BLaER1 (cell line): ENCODE results near the gene DDR2.

Source experiments
- H3K27ac ChIP-seq: shearing (Covaris generic); formaldehyde crosslinking; 2 replicates; pipeline ENCODE4 v1.8.1; 2022
- H3K27me3 ChIP-seq: shearing (Covaris generic); formaldehyde crosslinking; 2 replicates; pipeline ENCODE4 v1.8.1; 2022
- H3K36me3 ChIP-seq: shearing (Covaris generic); formaldehyde crosslinking; 2 replicates; pipeline ENCODE4 v1.8.1; 2022
- H3K4me1 ChIP-seq: shearing (Covaris generic); formaldehyde crosslinking; 2 replicates; pipeline ENCODE4 v1.8.1; 2022
- H3K4me2 ChIP-seq: shearing (Covaris generic); formaldehyde crosslinking; 2 replicates; pipeline ENCODE4 v1.8.1; 2022
- H3K4me3 ChIP-seq: shearing (Covaris generic); formaldehyde crosslinking; 2 replicates; pipeline ENCODE4 v1.8.1; 2022
- H3K9ac ChIP-seq: shearing (Covaris generic); formaldehyde crosslinking; 2 replicates; pipeline ENCODE4 v1.8.1; 2022
- H3K9me3 ChIP-seq: shearing (Covaris generic); formaldehyde crosslinking; 2 replicates; pipeline ENCODE4 v1.8.1; 2022
- H4K20me1 ChIP-seq: shearing (Covaris generic); formaldehyde crosslinking; 2 replicates; pipeline ENCODE4 v1.8.1; 2022
- Cebpa-rat ChIP-seq: shearing (Covaris generic); IDR thresholded peaks from 2 replicates; pipeline ENCODE4 v1.8.1; 2022

The DDR2 gene

GRCh38 chr1:162605225-162605927 lies 26.9 kb upstream of the DDR2 start:
- H3K36me3 ChIP-seq: peaks cover 21% of the 10 kb centered on the region

DNA sequence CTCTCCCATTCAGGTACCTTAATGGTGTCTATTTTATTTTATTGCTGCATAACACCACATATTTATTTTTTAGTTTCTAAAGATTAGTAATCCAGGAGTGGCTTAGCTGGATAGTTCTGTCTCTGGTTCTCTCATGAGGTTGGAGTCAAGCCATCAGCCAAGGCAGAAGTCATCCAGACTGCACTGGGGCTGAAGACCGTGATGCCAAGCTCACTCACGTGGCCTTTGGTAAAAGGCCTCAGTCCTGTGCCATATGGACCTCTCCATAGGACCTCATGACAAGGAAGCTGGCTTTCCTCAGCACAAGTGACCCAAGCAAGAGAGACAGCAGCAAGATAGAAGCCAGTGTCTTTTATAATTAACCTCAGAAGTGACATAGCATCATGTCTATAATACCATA lies 23.0 kb upstream of the DDR2 start:
- Histone ChIP-seq H3K27ac (no peak overlapping the region), H3K36me3 (no peaks in the 10 kb centered on the region), H3K4me1 (no peaks in the 10 kb centered on the region), H3K9me3 (no peaks in the 10 kb centered on the region), H3K4me2 (no peak overlapping the region), H4K20me1 (no peaks in the 10 kb centered on the region), H3K4me3 (no peak overlapping the region), H3K27me3 (no peaks in the 10 kb centered on the region), H3K9ac (no peak overlapping the region)
- TF ChIP-seq Cebpa-rat: no peak

More at GRCh38 chr1:162605225-162605927, 26.9 kb upstream of the DDR2 start:
- TF ChIP-seq Cebpa-rat: no peak
- no peaks in the 10 kb centered on the region for H4K20me1 ChIP-seq
- no peak overlapping the region for H3K27ac ChIP-seq
- no peaks in the 10 kb centered on the region for H3K9me3 ChIP-seq
- no peaks in the 10 kb centered on the region for H3K4me1 ChIP-seq
- no peak overlapping the region for H3K4me2 ChIP-seq
- no peak overlapping the region for H3K9ac ChIP-seq
- H3K4me3 ChIP-seq: no peak overlapping the region
- no peaks in the 10 kb centered on the region for H3K27me3 ChIP-seq

- Histone ChIP-seq H3K9ac (no peak overlapping the region), H3K4me3 (no peak overlapping the region), H3K36me3 (no peaks in the 10 kb centered on the region; the same call in 1 of the 2 replicates), H3K9me3 (peaks cover 15% of the 10 kb centered on the region), H3K4me2 (no peak overlapping the region), H3K27me3 (no peaks in the 10 kb centered on the region), H3K27ac (no peak overlapping the region), H4K20me1 (no peaks in the 10 kb centered on the region), H3K4me1 (no peaks in the 10 kb centered on the region)
- TF ChIP-seq Cebpa-rat: no peak
Observed at GRCh38 chr1:162612606-162613400, 19.5 kb upstream of the DDR2 start.

DNA sequence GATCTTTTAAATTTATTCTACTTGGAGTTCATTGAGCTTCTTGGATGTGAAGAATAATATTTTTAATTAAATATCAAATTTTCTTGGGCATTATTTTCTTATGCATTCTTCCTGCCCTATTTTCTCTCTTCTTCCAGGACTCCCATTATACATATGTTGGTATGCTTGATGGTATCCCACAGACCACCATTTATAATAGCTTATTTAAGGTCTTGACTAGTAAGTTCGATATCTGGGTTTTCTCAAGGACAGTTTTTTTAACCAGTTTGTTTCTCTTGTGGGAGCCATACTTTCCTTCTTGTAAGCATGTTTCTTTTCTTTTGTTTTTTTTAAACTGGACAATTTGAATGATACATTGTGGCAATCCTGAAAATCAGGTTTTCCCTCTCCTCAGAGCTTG lies 15.4 kb upstream of the DDR2 start:
- Histone ChIP-seq H3K4me3 (no peak overlapping the region), H3K27me3 (no peaks in the 10 kb centered on the region), H3K9me3 (peaks cover 16% of the 10 kb centered on the region), H3K27ac (no peak overlapping the region), H3K4me1 (no peaks in the 10 kb centered on the region), H3K4me2 (no peak overlapping the region), H3K36me3 (no peaks in the 10 kb centered on the region; the same call in 1 of the 2 replicates), H4K20me1 (no peaks in the 10 kb centered on the region), H3K9ac (no peak overlapping the region)
- TF ChIP-seq Cebpa-rat: no peak

DNA sequence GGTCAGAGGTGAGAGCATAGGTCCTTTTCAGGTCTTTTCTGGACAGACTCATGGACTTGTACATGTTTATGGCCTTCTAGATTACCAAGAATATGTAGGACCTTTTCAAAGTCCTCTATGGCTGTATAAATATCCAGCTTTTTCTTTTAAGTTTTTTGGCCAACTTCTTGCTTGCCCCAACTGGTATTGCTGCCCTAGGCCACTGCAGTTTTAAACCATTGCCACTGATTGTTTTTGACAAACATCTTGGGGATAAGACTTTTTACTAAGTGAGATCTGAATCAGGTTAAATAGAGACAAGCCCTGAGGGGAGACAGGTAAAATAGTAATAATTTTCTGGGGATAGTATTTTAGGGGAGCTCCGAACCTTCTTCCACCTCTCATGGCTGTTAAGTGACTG lies 14.8 kb upstream of the DDR2 start:
- H4K20me1 ChIP-seq: no peaks in the 10 kb centered on the region
- no peak for TF ChIP-seq Cebpa-rat
- no peak overlapping the region for H3K4me3 ChIP-seq
- peaks cover 16% of the 10 kb centered on the region for H3K9me3 ChIP-seq
- H3K27ac ChIP-seq: no peak overlapping the region
- H3K36me3 ChIP-seq: no peaks in the 10 kb centered on the region; the same call in 1 of the 2 replicates
- H3K27me3 ChIP-seq: no peaks in the 10 kb centered on the region
- H3K4me2 ChIP-seq: no peak overlapping the region
- no peak overlapping the region for H3K9ac ChIP-seq
- no peaks in the 10 kb centered on the region for H3K4me1 ChIP-seq

- Histone ChIP-seq H3K9ac (no peak overlapping the region), H3K36me3 (no peaks in the 10 kb centered on the region; the same call in 1 of the 2 replicates), H3K27ac (no peak overlapping the region), H3K4me3 (no peak overlapping the region), H3K9me3 (peaks cover 16% of the 10 kb centered on the region), H4K20me1 (no peaks in the 10 kb centered on the region), H3K4me1 (no peaks in the 10 kb centered on the region), H3K27me3 (no peaks in the 10 kb centered on the region), H3K4me2 (no peak overlapping the region)
- no peak for TF ChIP-seq Cebpa-rat
Observed at GRCh38 chr1:162619076-162619475, 13.2 kb upstream of the DDR2 start.

DNA sequence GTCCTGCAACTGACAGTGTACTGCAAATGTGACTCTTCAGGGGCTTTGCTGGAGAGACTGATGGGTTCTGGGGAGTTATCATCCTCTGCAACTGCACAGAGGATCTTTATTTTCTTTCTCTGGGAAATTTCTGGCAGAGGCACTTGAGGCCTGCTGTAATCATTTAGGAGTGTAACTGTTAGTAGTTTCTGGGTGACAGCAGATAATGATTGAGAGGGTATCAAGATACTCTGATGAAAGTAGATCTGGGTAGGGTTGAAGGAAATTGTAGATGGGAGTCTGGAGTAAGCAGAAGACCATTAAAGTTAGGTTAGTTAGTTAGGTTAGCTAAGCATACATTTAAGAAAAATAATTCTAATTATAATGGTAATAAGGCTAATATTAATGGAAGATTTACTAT lies 11.0 kb upstream of the DDR2 start:
- no peak overlapping the region for H3K4me3 ChIP-seq
- H3K36me3 ChIP-seq: no peaks in the 10 kb centered on the region; the same call in 1 of the 2 replicates
- peaks cover 16% of the 10 kb centered on the region for H3K9me3 ChIP-seq
- no peak for TF ChIP-seq Cebpa-rat
- no peaks in the 10 kb centered on the region for H3K4me1 ChIP-seq
- H3K9ac ChIP-seq: no peak overlapping the region
- no peaks in the 10 kb centered on the region for H4K20me1 ChIP-seq
- no peaks in the 10 kb centered on the region for H3K27me3 ChIP-seq
- no peak overlapping the region for H3K4me2 ChIP-seq
- no peak overlapping the region for H3K27ac ChIP-seq

DNA sequence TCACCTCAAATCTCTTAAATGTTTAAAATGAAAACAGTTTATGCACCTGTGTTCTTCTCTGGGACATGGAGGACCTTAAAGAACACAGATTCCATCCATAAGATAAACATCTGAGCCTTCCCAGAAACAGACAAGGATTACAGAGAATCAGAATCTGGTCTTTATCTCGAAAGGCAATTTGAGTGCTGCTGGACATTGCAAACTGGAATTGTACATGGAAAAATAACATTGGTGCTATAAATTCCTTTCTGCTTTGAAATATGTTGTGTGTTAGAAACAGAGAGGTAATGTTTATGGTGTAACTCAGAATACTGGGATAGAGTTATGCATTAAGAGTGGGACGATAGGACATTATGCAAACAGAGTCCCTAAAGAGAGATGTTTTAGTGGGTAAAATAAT lies 6.6 kb upstream of the DDR2 start:
- TF ChIP-seq Cebpa-rat: no peak
- H3K4me3 ChIP-seq: no peak overlapping the region
- H3K27ac ChIP-seq: no peak overlapping the region
- no peak overlapping the region for H3K4me2 ChIP-seq
- no peak overlapping the region for H3K9ac ChIP-seq
- no peaks in the 10 kb centered on the region for H3K9me3 ChIP-seq
- no peaks in the 10 kb centered on the region for H3K4me1 ChIP-seq
- no peaks in the 10 kb centered on the region for H3K27me3 ChIP-seq
- no peaks in the 10 kb centered on the region for H4K20me1 ChIP-seq
- H3K36me3 ChIP-seq: no peaks in the 10 kb centered on the region

DNA sequence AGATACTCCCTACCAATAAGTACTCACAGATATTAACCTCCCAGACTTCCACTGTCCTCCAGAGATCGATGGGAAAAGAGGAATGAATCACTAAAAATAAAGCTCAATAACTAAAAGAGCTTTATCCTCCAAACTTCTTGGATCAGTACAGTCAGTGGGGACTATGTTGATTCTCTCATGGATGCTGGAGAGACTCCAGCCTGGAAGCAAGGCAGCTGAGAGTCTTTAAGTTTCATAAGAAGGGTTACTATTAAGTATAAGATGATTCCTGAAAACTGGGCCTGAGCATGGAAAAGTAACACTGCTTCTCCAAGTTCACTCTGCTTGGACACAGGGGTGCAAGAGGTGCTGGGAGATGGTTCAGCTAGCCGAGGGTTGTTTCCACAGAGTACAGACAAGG lies 6.2 kb upstream of the DDR2 start:
- no peak overlapping the region for H3K9ac ChIP-seq
- no peaks in the 10 kb centered on the region for H4K20me1 ChIP-seq
- no peak overlapping the region for H3K4me3 ChIP-seq
- H3K27me3 ChIP-seq: no peaks in the 10 kb centered on the region
- no peak overlapping the region for H3K4me2 ChIP-seq
- H3K36me3 ChIP-seq: no peaks in the 10 kb centered on the region
- H3K27ac ChIP-seq: no peak overlapping the region
- H3K9me3 ChIP-seq: no peaks in the 10 kb centered on the region
- no peak for TF ChIP-seq Cebpa-rat
- H3K4me1 ChIP-seq: no peaks in the 10 kb centered on the region

DNA sequence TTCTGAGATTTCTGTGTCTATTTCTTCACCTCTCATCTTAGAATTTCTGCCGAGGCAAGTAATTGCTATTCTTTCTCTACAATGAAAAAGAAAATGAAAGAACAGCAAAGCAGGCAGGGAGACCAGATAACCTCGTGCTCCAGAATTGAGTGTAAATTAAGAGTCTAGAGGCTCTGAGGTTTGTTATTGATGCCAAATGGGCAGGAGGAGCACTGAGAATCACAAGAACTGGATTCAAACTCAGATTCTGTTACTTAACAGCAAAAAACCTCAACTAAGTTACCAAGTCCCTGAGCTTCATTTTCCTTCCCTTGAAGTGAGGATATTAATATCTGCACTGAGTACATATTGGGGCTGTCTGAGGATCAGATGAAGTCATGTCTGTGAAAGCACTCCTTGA lies 5.5 kb upstream of the DDR2 start:
- no peak overlapping the region for H3K4me2 ChIP-seq
- H3K27me3 ChIP-seq: no peaks in the 10 kb centered on the region
- no peak overlapping the region for H3K4me3 ChIP-seq
- TF ChIP-seq Cebpa-rat: no peak
- no peaks in the 10 kb centered on the region for H4K20me1 ChIP-seq
- H3K9ac ChIP-seq: no peak overlapping the region
- no peaks in the 10 kb centered on the region for H3K9me3 ChIP-seq
- no peak overlapping the region for H3K27ac ChIP-seq
- no peaks in the 10 kb centered on the region for H3K4me1 ChIP-seq
- H3K36me3 ChIP-seq: no peaks in the 10 kb centered on the region
